Astrocyte (in vitro differentiated cells and primary cell): ENCODE measurements around the gene ARID4B. TPM values are rescaled to one million over a fixed set of nuclear protein-coding genes. Genes with fewer than 3 reads are reported as not detected.

Experiments
- DNase-seq: peaks from one replicate; pipeline ENCODE4 v3.0.0-alpha.2; 2010; ENCODE audit warnings: low read depth
- FAIRE-seq: peaks from 2 replicates; lab custom pipeline; 2011; peaks lifted over from hg19 to GRCh38; lab: Jason Lieb, UNC
- H2AFZ ChIP-seq: 2 replicates; pipeline ENCODE4 v1.6.0; 2012; ENCODE audit warnings: low read depth, low read length, inconsistent platforms
- H3K27ac ChIP-seq: 2 replicates; pipeline ENCODE4 v1.5.1; 2011; ENCODE audit warnings: low read depth, low read length, inconsistent platforms
- H3K27me3 ChIP-seq: 2 replicates; pipeline ENCODE4 v1.6.0; 2011; ENCODE audit warnings: low read length, inconsistent platforms; ENCODE audit not compliant: insufficient read depth
- H3K36me3 ChIP-seq: 2 replicates; pipeline ENCODE4 v1.5.1; 2011; ENCODE audit warnings: low read length, inconsistent platforms; ENCODE audit not compliant: insufficient read depth
- H3K4me1 ChIP-seq: 2 replicates; pipeline ENCODE4 v1.5.1; 2011; ENCODE audit warnings: low read length, inconsistent platforms; ENCODE audit not compliant: insufficient read depth
- H3K4me2 ChIP-seq: 2 replicates; pipeline ENCODE4 v1.6.0; 2012; ENCODE audit warnings: low read length, inconsistent platforms
- H3K4me3 ChIP-seq: 2 replicates; pipeline ENCODE4 v1.5.1; 2011; ENCODE audit warnings: low read depth, mild to moderate bottlenecking, low read length, inconsistent platforms; ENCODE audit not compliant: insufficient read depth
- H3K79me2 ChIP-seq: 2 replicates; pipeline ENCODE4 v1.6.0; 2012; ENCODE audit warnings: mild to moderate bottlenecking, low read length, inconsistent platforms; ENCODE audit not compliant: insufficient read depth
- H3K9ac ChIP-seq: 2 replicates; pipeline ENCODE4 v1.6.0; 2012; ENCODE audit warnings: mild to moderate bottlenecking, low read length, inconsistent platforms
- H3K9me3 ChIP-seq: 2 replicates; pipeline ENCODE4 v1.5.1; 2012; ENCODE audit warnings: low read depth, mild to moderate bottlenecking, low read length, inconsistent platforms; ENCODE audit not compliant: insufficient read depth
- H4K20me1 ChIP-seq: 2 replicates; pipeline ENCODE4 v1.6.0; 2012; ENCODE audit warnings: low read length, inconsistent platforms; ENCODE audit not compliant: insufficient read depth
- H3K27ac Mint-ChIP-seq: one replicate; pipeline ENCODE4 v1.8.0; 2021; ENCODE audit warnings: mild to moderate bottlenecking, mixed read lengths; ENCODE audit not compliant: unreplicated experiment
- H3K27me3 Mint-ChIP-seq: one replicate; pipeline ENCODE4 v1.8.0; 2021; ENCODE audit warnings: low read depth, mixed read lengths; ENCODE audit not compliant: unreplicated experiment
- H3K36me3 Mint-ChIP-seq: one replicate; pipeline ENCODE4 v1.8.0; 2021; ENCODE audit warnings: low read depth, mixed read lengths; ENCODE audit not compliant: unreplicated experiment
- H3K4me1 Mint-ChIP-seq: one replicate; pipeline ENCODE4 v1.8.0; 2021; ENCODE audit warnings: low read depth, mixed read lengths; ENCODE audit not compliant: unreplicated experiment
- H3K4me3 Mint-ChIP-seq: one replicate; pipeline ENCODE4 v1.8.0; 2021; ENCODE audit warnings: mild to moderate bottlenecking, moderate library complexity, mixed read lengths; ENCODE audit not compliant: unreplicated experiment
- H3K9me3 Mint-ChIP-seq: one replicate; pipeline ENCODE4 v1.8.0; 2021; ENCODE audit warnings: mild to moderate bottlenecking, mixed read lengths; ENCODE audit not compliant: unreplicated experiment
- CTCF ChIP-seq: IDR thresholded peaks from 2 replicates; pipeline ENCODE4 v1.5.1; 2011; ENCODE audit warnings: low read depth, mild to moderate bottlenecking, inconsistent platforms, low read length, moderate library complexity; ENCODE audit not compliant: insufficient read depth
- EZH2 ChIP-seq: IDR thresholded peaks from 2 replicates; pipeline ENCODE4 v1.6.1; 2012; ENCODE audit warnings: mild to moderate bottlenecking, low read length, inconsistent platforms; ENCODE audit not compliant: insufficient read depth
- total RNA-seq: library from RNA; stranded (reverse); gene quantifications from 2 replicates; pipeline ENCODE4 v1.2.1, GENCODE V29; 2021

The ARID4B gene
- total RNA-seq, 1 donor from 2014 or later: 38.6 TPM

- Histone ChIP-seq H3K9ac (no peak overlapping the region), H3K36me3 (peaks cover 49% of the 10 kb centered on the region), H4K20me1 (peaks cover 30% of the 10 kb centered on the region), H3K4me2 (no peak overlapping the region), H3K79me2 (peaks cover 32% of the 10 kb centered on the region), H3K27ac (no peak overlapping the region), H3K27me3 (no peaks in the 10 kb centered on the region), H3K4me1 (no peaks in the 10 kb centered on the region), H3K9me3 (no peaks in the 10 kb centered on the region), H3K4me3 (no peak overlapping the region), H2AFZ (no peak overlapping the region)
- no peak for FAIRE-seq
- H3K4me1 Mint-ChIP-seq: peaks cover 11% of the 10 kb centered on the region
- peaks cover 36% of the 10 kb centered on the region for H3K36me3 Mint-ChIP-seq
- no peak for TF ChIP-seq EZH2
- TF ChIP-seq CTCF: no peak
- H3K27me3 Mint-ChIP-seq: no peaks in the 10 kb centered on the region
- H3K9me3 Mint-ChIP-seq: no peaks in the 10 kb centered on the region
- DNase-seq: no peak
- peak overlapping the region; percentile 2 for H3K27ac Mint-ChIP-seq
- no peak overlapping the region for H3K4me3 Mint-ChIP-seq
These were observed 188.7 kb downstream of the ARID4B start for GRCh38 chr1:235139315-235139714.

GRCh38 chr1:235138821-235139220 lies 189.2 kb downstream of the ARID4B start:
- DNase-seq: no peak
- H3K4me1 ChIP-seq: no peaks in the 10 kb centered on the region
- Mint-ChIP-seq H3K27ac (no peak overlapping the region), H3K27me3 (no peaks in the 10 kb centered on the region), H3K4me3 (no peak overlapping the region), H3K4me1 (peaks cover 11% of the 10 kb centered on the region), H3K36me3 (peaks cover 36% of the 10 kb centered on the region), H3K9me3 (no peaks in the 10 kb centered on the region)
- H3K79me2 ChIP-seq: peaks cover 28% of the 10 kb centered on the region
- FAIRE-seq: no peak
- H3K4me3 ChIP-seq: no peak overlapping the region
- no peaks in the 10 kb centered on the region for H3K9me3 ChIP-seq
- no peak overlapping the region for H3K9ac ChIP-seq
- H3K4me2 ChIP-seq: no peak overlapping the region
- H3K36me3 ChIP-seq: peaks cover 44% of the 10 kb centered on the region
- H3K27me3 ChIP-seq: no peaks in the 10 kb centered on the region
- no peak overlapping the region for H2AFZ ChIP-seq
- no peak for TF ChIP-seq EZH2
- no peak for TF ChIP-seq CTCF
- no peak overlapping the region for H3K27ac ChIP-seq
- peaks cover 27% of the 10 kb centered on the region for H4K20me1 ChIP-seq

GRCh38 chr1:235136111-235136510 lies 191.9 kb downstream of the ARID4B start:
- no peak overlapping the region for H3K4me3 Mint-ChIP-seq
- no peak overlapping the region for H3K4me2 ChIP-seq
- TF ChIP-seq CTCF (no peak), EZH2 (no peak)
- H3K36me3 ChIP-seq: peaks cover 50% of the 10 kb centered on the region
- no peak overlapping the region for H2AFZ ChIP-seq
- FAIRE-seq: no peak
- H3K27me3 ChIP-seq: no peaks in the 10 kb centered on the region
- H3K79me2 ChIP-seq: peaks cover 12% of the 10 kb centered on the region
- H4K20me1 ChIP-seq: peaks cover 19% of the 10 kb centered on the region
- peaks cover 2% of the 10 kb centered on the region for H3K9me3 Mint-ChIP-seq
- H3K4me3 ChIP-seq: no peak overlapping the region
- H3K4me1 Mint-ChIP-seq: peaks cover 11% of the 10 kb centered on the region
- no peaks in the 10 kb centered on the region for H3K9me3 ChIP-seq
- no peak overlapping the region for H3K27ac Mint-ChIP-seq
- H3K27ac ChIP-seq: no peak overlapping the region
- no peak for DNase-seq
- H3K36me3 Mint-ChIP-seq: peaks cover 28% of the 10 kb centered on the region
- no peak overlapping the region for H3K9ac ChIP-seq
- H3K27me3 Mint-ChIP-seq: no peaks in the 10 kb centered on the region
- no peaks in the 10 kb centered on the region for H3K4me1 ChIP-seq
